Measurements from ENCODE around the gene CACNA1H. TPM values are rescaled to one million over a fixed set of nuclear protein-coding genes. Genes with fewer than 3 reads are reported as not detected.

The CACNA1H gene
- polyA plus RNA-seq, 1 experiment, result 1.5 TPM

DNA sequence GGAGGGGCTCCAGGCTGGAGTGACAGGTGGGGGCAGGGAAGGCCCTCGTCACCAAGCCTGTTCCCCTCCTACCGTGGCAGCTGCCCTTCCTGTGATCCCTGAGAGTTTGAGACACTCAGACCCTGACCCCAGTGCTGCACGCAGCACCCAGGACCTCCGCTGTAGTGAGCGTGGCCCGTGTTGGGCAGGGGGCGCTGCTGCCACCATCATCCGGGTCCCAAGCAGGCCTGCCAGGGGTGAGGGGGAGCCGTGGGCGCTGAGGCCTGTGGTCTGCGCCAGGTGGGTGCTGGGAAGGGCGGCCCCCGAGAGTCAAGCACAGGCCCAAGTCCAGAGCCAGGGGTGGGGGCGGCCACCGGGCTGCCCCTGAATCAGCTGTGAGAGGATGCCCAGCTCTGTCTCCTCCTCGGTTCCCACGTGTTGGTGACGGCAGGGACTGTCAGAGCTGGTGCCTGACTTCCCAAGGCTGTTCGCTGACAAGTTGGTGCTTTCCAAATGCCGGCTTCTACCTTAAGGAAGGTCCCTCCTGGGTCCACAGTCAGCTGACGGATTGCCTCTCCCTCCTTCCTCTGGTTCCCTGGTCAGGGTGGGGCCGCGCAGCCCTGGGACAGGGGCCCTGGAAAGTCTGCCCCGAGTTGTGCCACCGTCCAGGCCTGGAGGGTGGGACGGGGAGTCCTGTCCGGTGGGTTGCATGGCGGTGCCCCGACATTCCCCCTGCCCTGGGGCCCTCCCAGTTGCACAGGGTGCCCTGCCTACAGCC lies 41.1 kb downstream of the CACNA1H start:
- H3K9me3 ChIP-seq (ENCODE audit: control insufficient read depth, insufficient read depth, low read length), result peaks cover 8% of the 10 kb centered on the region; the same call in 1 of the 2 replicates
- no peak overlapping the region for H3K4me3 ChIP-seq (ENCODE audit: low read depth, low read length)
- no peak overlapping the region for H3K27ac ChIP-seq (ENCODE audit: low read depth, low read length)
- POLR2A ChIA-PET, result no interaction called here
- no peak for DNase-seq (ENCODE audit: low read depth, low spot score)
- TF ChIP-seq, protein P1, sequence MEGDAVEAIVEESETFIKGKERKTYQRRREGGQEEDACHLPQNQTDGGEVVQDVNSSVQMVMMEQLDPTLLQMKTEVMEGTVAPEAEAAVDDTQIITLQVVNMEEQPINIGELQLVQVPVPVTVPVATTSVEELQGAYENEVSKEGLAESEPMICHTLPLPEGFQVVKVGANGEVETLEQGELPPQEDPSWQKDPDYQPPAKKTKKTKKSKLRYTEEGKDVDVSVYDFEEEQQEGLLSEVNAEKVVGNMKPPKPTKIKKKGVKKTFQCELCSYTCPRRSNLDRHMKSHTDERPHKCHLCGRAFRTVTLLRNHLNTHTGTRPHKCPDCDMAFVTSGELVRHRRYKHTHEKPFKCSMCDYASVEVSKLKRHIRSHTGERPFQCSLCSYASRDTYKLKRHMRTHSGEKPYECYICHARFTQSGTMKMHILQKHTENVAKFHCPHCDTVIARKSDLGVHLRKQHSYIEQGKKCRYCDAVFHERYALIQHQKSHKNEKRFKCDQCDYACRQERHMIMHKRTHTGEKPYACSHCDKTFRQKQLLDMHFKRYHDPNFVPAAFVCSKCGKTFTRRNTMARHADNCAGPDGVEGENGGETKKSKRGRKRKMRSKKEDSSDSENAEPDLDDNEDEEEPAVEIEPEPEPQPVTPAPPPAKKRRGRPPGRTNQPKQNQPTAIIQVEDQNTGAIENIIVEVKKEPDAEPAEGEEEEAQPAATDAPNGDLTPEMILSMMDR (IDR thresholded peaks at IDR 0.05; ENCODE audit: low read depth, low read length), result no peak
- CTCF ChIA-PET, result interaction anchor here (1.3 to 3.0 kb wide), 2 partner anchors 87 to 90 kb away, joined by 5 to 13 read pairs; no protein-coding TSS in a partner anchor
- H3K27me3 ChIP-seq (ENCODE audit: control insufficient read depth, insufficient read depth, low read length), result no peaks in the 10 kb centered on the region

DNA sequence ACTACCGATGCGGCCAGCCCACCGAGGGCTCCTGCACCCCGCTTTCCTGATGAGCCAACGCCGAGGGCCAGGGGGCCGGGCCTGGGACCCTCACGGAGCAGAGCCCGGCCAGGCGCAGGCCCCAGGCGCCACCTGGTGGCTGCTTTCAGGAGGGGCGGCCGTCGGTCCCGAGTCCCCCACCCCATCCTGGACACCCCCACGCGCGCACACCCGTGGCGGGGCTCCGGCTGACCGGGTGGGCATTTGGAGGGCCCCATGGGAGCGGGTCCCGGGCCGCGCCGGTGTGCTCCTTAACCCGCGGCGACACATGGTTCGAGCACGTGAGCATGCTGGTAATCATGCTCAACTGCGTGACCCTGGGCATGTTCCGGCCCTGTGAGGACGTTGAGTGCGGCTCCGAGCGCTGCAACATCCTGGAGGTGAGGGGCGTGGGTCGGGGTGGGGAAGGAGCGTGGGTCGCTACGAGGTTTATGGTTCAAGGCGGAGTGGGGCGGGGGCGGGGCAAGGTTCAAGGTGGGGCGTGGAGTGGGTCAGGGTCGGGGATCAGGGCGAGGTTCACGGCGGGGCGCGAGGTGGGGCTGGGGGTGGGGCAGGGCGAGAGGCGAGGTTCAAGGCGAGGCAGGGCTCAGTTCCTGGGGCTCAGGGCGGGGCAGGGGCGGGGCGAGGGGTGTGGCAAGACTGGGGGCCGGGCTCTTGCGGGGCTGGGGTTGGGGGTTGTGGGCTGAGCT lies 41.9 kb downstream of the CACNA1H start:
- Histone ChIP-seq H3K9me3 (ENCODE audit: control insufficient read depth, insufficient read depth, low read length) (peaks cover 13% of the 10 kb centered on the region; the same call in 1 of the 2 replicates), H3K4me3 (ENCODE audit: low read depth, low read length) (no peak overlapping the region), H3K27ac (ENCODE audit: low read depth, low read length) (no peak overlapping the region), H3K27me3 (ENCODE audit: control insufficient read depth, insufficient read depth, low read length) (no peaks in the 10 kb centered on the region)
- POLR2A ChIA-PET, result no interaction called here
- CTCF ChIA-PET, result interaction anchor here (1.3 to 3.0 kb wide), 2 partner anchors 88 to 91 kb away, joined by 5 to 13 read pairs; no protein-coding TSS in a partner anchor
- DNase-seq (ENCODE audit: low read depth, low spot score), result no peak
- TF ChIP-seq, protein P1 (IDR thresholded peaks at IDR 0.05; ENCODE audit: low read depth, low read length), result peak; percentile 72

DNA sequence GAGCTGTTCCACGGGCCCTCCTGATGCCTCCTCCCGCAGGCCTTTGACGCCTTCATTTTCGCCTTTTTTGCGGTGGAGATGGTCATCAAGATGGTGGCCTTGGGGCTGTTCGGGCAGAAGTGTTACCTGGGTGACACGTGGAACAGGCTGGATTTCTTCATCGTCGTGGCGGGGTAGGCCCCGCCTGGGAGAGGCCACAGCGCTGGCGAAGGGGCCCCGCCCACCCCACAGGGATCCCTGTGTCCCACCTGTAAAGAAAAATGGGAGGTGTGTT lies 42.4 kb downstream of the CACNA1H start:
- ChIA-PET CTCF (no interaction called here), POLR2A (no interaction called here)
- Histone ChIP-seq H3K9me3 (ENCODE audit: control insufficient read depth, insufficient read depth, low read length) (peaks cover 18% of the 10 kb centered on the region; the same call in 1 of the 2 replicates), H3K27me3 (ENCODE audit: control insufficient read depth, insufficient read depth, low read length) (no peaks in the 10 kb centered on the region), H3K4me3 (ENCODE audit: low read depth, low read length) (no peak overlapping the region), H3K27ac (ENCODE audit: low read depth, low read length) (no peak overlapping the region)
- no peak for DNase-seq (ENCODE audit: low read depth, low spot score)
- TF ChIP-seq, protein P1 (IDR thresholded peaks at IDR 0.05; ENCODE audit: low read depth, low read length), result no peak

DNA sequence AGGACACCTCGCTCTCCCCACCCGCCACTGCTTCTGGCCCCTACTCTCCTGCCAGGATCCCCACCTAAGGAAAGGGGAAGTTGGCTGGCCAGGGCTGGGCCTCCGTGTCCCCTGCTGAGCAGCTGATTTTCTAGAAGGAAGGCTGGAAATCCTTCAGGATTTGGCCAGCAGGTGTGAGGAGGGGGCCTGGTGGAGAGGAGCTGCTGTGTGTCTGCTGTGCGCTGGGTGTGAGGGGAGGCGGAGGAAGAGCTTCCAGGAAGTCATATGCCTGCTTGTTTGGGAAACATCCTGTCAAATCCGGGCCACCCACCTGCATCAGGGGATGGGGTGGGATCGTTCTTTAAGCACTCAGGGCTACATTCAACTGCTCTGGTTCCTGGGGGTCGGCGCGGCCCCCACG lies 43.6 kb downstream of the CACNA1H start:
- H3K27ac ChIP-seq (ENCODE audit: low read depth, low read length), result no peak overlapping the region
- no peaks in the 10 kb centered on the region for H3K27me3 ChIP-seq (ENCODE audit: control insufficient read depth, insufficient read depth, low read length)
- ChIA-PET CTCF (no interaction called here), POLR2A (no interaction called here)
- TF ChIP-seq, protein P1 (IDR thresholded peaks at IDR 0.05; ENCODE audit: low read depth, low read length), result no peak
- peaks cover 27% of the 10 kb centered on the region; the same call in 1 of the 2 replicates for H3K9me3 ChIP-seq (ENCODE audit: control insufficient read depth, insufficient read depth, low read length)
- no peak overlapping the region for H3K4me3 ChIP-seq (ENCODE audit: low read depth, low read length)
- DNase-seq (ENCODE audit: low read depth, low spot score), result no peak

DNA sequence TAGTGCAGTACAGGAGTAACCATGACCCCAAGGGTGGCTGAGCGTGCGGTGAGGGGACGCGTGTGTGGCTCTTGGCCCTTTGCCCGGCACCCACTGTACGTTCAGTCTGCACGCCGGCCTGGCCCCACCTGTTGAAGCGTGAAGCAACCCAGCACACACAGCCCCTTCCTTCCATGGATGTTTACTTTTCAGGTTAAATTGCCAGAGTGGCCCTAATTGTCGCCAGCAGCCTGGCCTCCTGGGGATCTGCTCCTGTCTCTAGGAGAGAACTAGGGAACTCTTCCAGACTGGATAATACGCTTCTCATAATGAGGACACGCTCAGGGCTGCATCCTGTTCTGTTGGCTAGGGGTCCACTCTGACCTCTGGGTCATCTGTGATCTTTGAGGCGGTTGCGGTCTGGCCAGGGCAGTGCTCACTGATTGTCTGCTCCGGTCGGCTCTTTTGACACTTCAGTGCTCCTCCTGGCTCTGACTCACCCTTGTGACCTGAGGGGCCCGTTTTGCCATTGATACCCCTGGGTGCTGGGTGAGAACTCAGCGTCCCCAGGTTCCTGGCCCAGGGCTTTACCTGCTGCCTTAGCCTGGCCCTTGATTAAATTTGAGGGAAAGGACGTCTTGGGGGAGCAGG lies 44.4 kb downstream of the CACNA1H start:
- TF ChIP-seq, protein P1 (IDR thresholded peaks at IDR 0.05; ENCODE audit: low read depth, low read length), result no peak
- Histone ChIP-seq H3K27me3 (ENCODE audit: control insufficient read depth, insufficient read depth, low read length) (no peaks in the 10 kb centered on the region), H3K27ac (ENCODE audit: low read depth, low read length) (no peak overlapping the region), H3K9me3 (ENCODE audit: control insufficient read depth, insufficient read depth, low read length) (peaks cover 34% of the 10 kb centered on the region; the same call in 1 of the 2 replicates), H3K4me3 (ENCODE audit: low read depth, low read length) (no peak overlapping the region)
- POLR2A ChIA-PET, result no interaction called here
- DNase-seq (ENCODE audit: low read depth, low spot score), result no peak
- CTCF ChIA-PET, result no interaction called here

All from AG04450 (cell line).